Right lobe of liver (tissue), 6 donors: ENCODE results near the gene TMCC3. TPM values are rescaled to one million over a fixed set of nuclear protein-coding genes. Genes with fewer than 3 reads are reported as not detected.

Experiments used
- ATAC-seq, 4 donors: fragments of 200-7000 bp; cut with Tn5 transposase; one replicate each; pipeline ENCODE4 v1.9.1; 2020; ENCODE audit warnings: mild to moderate bottlenecking in 4 of 4, moderate library complexity in 4 of 4
- DNase-seq, 3 donors: peaks; one replicate each; pipeline ENCODE4 v3.0.0-alpha.2; 2020
- H3K27ac ChIP-seq, 3 donors: fragments of 200-600 bp; one replicate each; pipeline ENCODE4 v1.8.0; 2022
- H3K27me3 ChIP-seq, 2 donors: fragments of 200-600 bp; one replicate each; pipeline ENCODE4 v1.8.0; 2022
- H3K36me3 ChIP-seq, 4 donors: fragments of 200-600 bp; sonication (generic) in 1 of 4; one replicate each; pipeline versions ENCODE4 v1.5.1 to v1.8.0; 2017 to 2022; ENCODE audit warnings: control low read depth in 1 of 4
- H3K4me1 ChIP-seq, 4 donors: fragments of 200-600 bp; sonication (generic) in 1 of 4; one replicate each; pipeline versions ENCODE4 v1.5.1 to v1.8.0; 2017 to 2022; ENCODE audit warnings: control low read depth in 1 of 4
- H3K4me3 ChIP-seq, 3 donors: fragments of 200-600 bp; one replicate each; pipeline ENCODE4 v1.8.0; 2022
- H3K9me3 ChIP-seq, 4 donors: fragments of 200-600 bp; sonication (generic) in 1 of 4; one replicate each; pipeline versions ENCODE4 v1.5.1 to v1.8.0; 2017 to 2022; ENCODE audit warnings: control low read depth in 1 of 4
- POLR2A ChIP-seq: fragments of 450-650 bp; IDR thresholded peaks from one replicate; pipeline ENCODE4 v1.6.1; 2017; ENCODE audit warnings: antibody characterized with exemption, mild to moderate bottlenecking
- WGBS: methylation state at CpG from one replicate; pipeline ENCODE4 v1.1.6; 2018; ENCODE audit warnings: low coverage, low lambda C conversion rate; ENCODE audit not compliant: insufficient coverage; ENCODE audit errors: missing lambda C conversion rate; 5-methylcytosine and 5-hydroxymethylcytosine counted together
- intact Hi-C, 2 donors: fragments of 100-400 bp; cut with DNase I; formaldehyde crosslinking; loops; one replicate each; pipeline versions ENCODE4 v1.11.2 to v1.14.1; 2022
- long read RNA-seq: library from polyadenylated mRNA; unstranded; transcript quantifications from one replicate; pipeline ENCODE4 v2.0.0, GENCODE V29; 2019
- total RNA-seq, 6 experiments: library from RNA; depleted of rRNA in 2 of 6; stranded (reverse); fragments of >200 nt in 2 of 6; fragmentation: NEBNext Ultra II Directional in 3 of 6; extraction: Animal tissue kit (Norgen Biotek cat#: 25700) in 3 of 6; gene quantifications; one replicate each; pipeline versions ENCODE4 v1.1.0 to v1.2.4, GENCODE V29; 2016 to 2023
- TF ChIP-seq, protein P1 (sequence below), 4 donors: fragments of 200-600 bp in 3 of 4; fragments of 450-650 bp in 1 of 4; IDR thresholded peaks; one replicate each; pipeline versions ENCODE4 v1.5.1 to v1.8.0; 2016 to 2022; ENCODE audit warnings: antibody characterized with exemption in 4 of 4, mild to moderate bottlenecking in 2 of 4
- donor health status: DM: no; HTN: yes; CAD: no.
- donor health status: DM: no; HTN: no; CAD: no.
- donor health status: DM: no; HTN: no; CAD: no.
- donor health status: DM: no; HTN: yes; CAD: no.
- donor health status: DM: no; HTN: yes; CAD: no.

Gene TMCC3, protein sequence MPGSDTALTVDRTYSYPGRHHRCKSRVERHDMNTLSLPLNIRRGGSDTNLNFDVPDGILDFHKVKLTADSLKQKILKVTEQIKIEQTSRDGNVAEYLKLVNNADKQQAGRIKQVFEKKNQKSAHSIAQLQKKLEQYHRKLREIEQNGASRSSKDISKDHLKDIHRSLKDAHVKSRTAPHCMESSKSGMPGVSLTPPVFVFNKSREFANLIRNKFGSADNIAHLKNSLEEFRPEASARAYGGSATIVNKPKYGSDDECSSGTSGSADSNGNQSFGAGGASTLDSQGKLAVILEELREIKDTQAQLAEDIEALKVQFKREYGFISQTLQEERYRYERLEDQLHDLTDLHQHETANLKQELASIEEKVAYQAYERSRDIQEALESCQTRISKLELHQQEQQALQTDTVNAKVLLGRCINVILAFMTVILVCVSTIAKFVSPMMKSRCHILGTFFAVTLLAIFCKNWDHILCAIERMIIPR
- total RNA-seq = 1 to 10 TPM; 2.1 to 6.2 (median 3.2) TPM
- long read RNA-seq = 0 reads

DNA sequence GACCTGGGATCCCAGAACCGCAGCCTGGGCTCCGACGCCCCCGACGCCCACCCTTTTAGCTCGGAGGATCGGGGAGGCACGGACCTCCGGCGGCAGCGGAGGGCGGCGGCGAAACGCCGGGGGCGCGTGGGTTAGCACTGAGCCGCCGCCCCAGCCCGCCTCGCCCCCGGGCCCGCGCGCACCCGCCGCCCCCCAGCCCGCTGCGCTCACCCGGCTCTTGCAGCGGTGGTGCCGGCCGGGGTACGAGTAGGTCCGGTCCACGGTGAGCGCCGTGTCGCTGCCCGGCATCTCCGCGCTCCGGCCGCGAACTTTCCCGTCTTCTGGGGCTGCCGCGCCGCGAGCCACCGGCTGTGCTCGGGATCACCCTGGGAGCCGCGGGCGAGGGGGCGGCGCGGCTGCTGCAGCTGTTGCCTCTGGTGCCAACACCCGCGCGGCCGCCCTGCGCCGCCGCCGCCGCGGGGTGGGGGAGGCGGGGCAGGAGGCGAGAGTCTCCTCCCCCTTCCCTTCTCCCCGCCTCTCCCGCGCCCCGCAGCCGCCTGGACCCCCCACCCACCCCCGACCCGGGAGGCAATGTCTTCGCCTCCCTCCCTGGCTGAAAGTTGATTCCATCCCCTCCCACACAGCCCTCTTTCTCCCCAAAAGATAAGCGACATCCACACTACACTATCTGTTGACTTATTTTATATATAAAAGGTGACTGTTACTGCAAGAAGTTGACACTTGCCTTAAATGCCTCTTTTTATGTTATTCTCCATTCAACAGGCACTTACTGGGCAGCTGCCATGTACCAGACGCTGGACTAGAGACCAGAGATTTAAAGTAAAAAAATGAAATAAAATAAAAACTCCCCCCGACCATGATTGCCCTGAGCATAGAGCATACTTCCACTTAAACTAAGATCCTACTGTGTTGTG lies at the start of gene TMCC3:
Gene TMCC3 (minus strand): TSS at position 415 of the 914 bp plus-strand sequence. CDS start 127 bp downstream, at position 288.
- intact Hi-C loops = no loop called here
- peak; percentile 70 to 76 (median 74) for DNase-seq
- ATAC-seq = peak; percentile 77 to 87 (median 84)

DNA sequence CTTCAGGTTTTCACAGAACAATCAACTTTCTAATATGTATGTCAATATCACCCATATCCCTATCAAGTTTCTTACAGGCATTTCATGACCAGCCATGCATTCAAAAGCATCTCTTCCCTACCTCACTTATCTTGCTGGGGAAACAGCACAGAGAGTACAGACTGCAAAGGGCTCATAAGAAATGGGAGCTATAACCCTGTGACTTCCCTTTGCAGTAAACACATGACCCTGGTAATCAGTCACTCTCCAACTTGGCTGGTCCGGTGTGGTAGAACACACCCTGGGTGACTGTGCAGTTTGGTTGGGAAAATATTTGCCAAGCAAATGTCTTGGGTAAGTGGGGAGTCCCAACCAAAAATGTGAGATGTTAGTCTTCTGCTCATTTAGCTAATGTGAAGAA lies 49.4 kb upstream of the TMCC3 start:
- Histone ChIP-seq H3K9me3 (no peaks in the 10 kb centered on the region), H3K4me1 (peaks cover 0 to under 1% (median 0%) of the 10 kb centered on the region in 4 donors), H3K27ac (no peak overlapping the region), H3K27me3 (no peaks in the 10 kb centered on the region), H3K4me3 (no peak overlapping the region), H3K36me3 (no peaks in the 10 kb centered on the region)
- intact Hi-C loops = no loop called here
- peak in 2 of 4 donors; percentile 57 to 74 for ATAC-seq
- WGBS = 7% methylated on average over 1 of the region's 1 CpG
- DNase-seq = no peak
- TF ChIP-seq, protein P1, sequence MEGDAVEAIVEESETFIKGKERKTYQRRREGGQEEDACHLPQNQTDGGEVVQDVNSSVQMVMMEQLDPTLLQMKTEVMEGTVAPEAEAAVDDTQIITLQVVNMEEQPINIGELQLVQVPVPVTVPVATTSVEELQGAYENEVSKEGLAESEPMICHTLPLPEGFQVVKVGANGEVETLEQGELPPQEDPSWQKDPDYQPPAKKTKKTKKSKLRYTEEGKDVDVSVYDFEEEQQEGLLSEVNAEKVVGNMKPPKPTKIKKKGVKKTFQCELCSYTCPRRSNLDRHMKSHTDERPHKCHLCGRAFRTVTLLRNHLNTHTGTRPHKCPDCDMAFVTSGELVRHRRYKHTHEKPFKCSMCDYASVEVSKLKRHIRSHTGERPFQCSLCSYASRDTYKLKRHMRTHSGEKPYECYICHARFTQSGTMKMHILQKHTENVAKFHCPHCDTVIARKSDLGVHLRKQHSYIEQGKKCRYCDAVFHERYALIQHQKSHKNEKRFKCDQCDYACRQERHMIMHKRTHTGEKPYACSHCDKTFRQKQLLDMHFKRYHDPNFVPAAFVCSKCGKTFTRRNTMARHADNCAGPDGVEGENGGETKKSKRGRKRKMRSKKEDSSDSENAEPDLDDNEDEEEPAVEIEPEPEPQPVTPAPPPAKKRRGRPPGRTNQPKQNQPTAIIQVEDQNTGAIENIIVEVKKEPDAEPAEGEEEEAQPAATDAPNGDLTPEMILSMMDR (IDR thresholded peaks at IDR 0.05) = no peak
- TF ChIP-seq POLR2A = no peak

More for the DNA sequence above, at the start of gene TMCC3:
- peak within 1 kb of the TSS; percentile 52 to 70 (median 67) for H3K4me3 ChIP-seq
- no peaks in the 10 kb centered on the region for H3K9me3 ChIP-seq
- TF ChIP-seq, protein P1 (IDR thresholded peaks at IDR 0.05) = no peak
- peak; percentile 63 for TF ChIP-seq POLR2A
- 16% methylated on average over 5 of the region's 82 CpGs for WGBS
- no peaks in the 10 kb centered on the region for H3K27me3 ChIP-seq
- H3K36me3 ChIP-seq = no peaks in the 10 kb centered on the region
- peak within 1 kb of the TSS; percentile 45 to 93 (median 63) for H3K27ac ChIP-seq
- H3K4me1 ChIP-seq = peaks cover 0 to 8% (median 0%) of the 10 kb centered on the region in 4 donors

DNA sequence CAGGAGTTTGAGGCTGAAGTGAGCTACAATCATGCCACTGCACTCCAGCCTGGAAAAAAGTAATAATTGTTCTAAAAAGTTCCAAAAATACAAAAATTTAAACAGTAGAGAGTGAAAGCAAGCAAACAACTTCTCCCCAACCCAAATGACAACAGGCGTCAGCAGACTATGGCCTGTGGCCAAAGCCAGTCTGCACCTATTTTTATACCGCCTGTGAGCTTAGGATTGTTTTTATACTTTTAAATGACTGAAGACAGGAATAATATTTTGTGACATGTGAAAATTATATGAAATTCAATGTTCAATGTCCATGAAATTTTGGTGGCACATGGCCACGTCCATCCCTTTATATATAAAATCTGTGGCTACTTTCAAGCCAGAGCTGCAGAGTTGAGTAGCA lies 48.2 kb upstream of the TMCC3 start:
- Histone ChIP-seq H3K4me3 (no peak overlapping the region), H3K27ac (no peak overlapping the region), H3K36me3 (no peaks in the 10 kb centered on the region), H3K4me1 (no peaks in the 10 kb centered on the region), H3K27me3 (no peaks in the 10 kb centered on the region), H3K9me3 (no peaks in the 10 kb centered on the region)
- intact Hi-C loops = no loop called here
- ATAC-seq (no peak), DNase-seq (no peak)
- no peak for TF ChIP-seq POLR2A
- TF ChIP-seq, protein P1 (IDR thresholded peaks at IDR 0.05) = no peak
- 69% methylated on average over 3 of the region's 3 CpGs for WGBS

DNA sequence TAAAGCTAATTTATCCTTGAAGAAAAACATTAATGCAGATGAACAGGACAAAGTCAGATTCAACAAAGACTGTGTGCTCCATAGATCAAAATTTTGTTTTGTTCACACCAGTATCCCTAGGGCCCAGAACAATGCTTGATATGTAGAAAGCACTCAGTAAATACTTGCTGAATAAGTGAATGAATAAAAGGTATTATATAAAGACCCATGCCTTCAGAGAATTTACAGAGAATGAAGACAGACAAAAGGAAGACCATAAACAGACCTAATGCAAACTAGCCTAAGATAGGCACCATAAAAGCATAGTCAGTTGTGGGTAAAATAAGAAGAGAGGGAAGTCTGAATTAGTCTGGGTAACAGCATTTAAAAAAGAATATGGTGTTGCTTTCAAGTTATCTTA lies 47.3 kb upstream of the TMCC3 start:
- no peak for TF ChIP-seq POLR2A
- TF ChIP-seq, protein P1 (IDR thresholded peaks at IDR 0.05) = no peak
- Histone ChIP-seq H3K27ac (no peak overlapping the region), H3K4me3 (no peak overlapping the region), H3K36me3 (no peaks in the 10 kb centered on the region), H3K27me3 (no peaks in the 10 kb centered on the region), H3K9me3 (no peaks in the 10 kb centered on the region), H3K4me1 (no peaks in the 10 kb centered on the region)
- no peak for DNase-seq
- no peak for ATAC-seq
- intact Hi-C loops = no loop called here
